Kidney epithelial cell (primary cell): Measurements from ENCODE around the gene CSF3R. TPM values are rescaled to one million over a fixed set of nuclear protein-coding genes. Genes with fewer than 3 reads are reported as not detected.

ENCODE experiments used
- DNase-seq: peaks from one replicate; pipeline ENCODE4 v3.0.0-alpha.2; 2010; ENCODE audit warnings: low read depth
- H3K27me3 ChIP-seq: 2 replicates; pipeline ENCODE4 v1.6.0; 2011; ENCODE audit warnings: low read length; ENCODE audit not compliant: control insufficient read depth, insufficient read depth
- H3K36me3 ChIP-seq: 2 replicates; pipeline ENCODE4 v1.5.1; 2011; ENCODE audit warnings: low read length; ENCODE audit not compliant: control insufficient read depth, insufficient read depth
- H3K4me3 ChIP-seq: 2 replicates; pipeline ENCODE4 v1.5.1; 2011; ENCODE audit warnings: low read depth, mild to moderate bottlenecking, control low read depth, low read length
- total RNA-seq: library from RNA; depleted of rRNA; stranded (reverse); fragments of >200 nt; gene quantifications from 2 replicates; pipeline ENCODE4 v1.2.3, GENCODE V29; 2015
- TF ChIP-seq, protein P1 (sequence below): IDR thresholded peaks from 2 replicates; pipeline ENCODE4 v1.5.1; 2011; ENCODE audit warnings: mild to moderate bottlenecking, moderate library complexity, low read length, control low read depth, inconsistent platforms; ENCODE audit not compliant: insufficient read depth, poor library complexity, severe bottlenecking

CSF3R gene
- total RNA-seq, 1 donor from 2014 or later, result not detected

GRCh38 chr1:36432616-36433015, 50.1 kb downstream of the CSF3R start:
- TF ChIP-seq, protein P1, sequence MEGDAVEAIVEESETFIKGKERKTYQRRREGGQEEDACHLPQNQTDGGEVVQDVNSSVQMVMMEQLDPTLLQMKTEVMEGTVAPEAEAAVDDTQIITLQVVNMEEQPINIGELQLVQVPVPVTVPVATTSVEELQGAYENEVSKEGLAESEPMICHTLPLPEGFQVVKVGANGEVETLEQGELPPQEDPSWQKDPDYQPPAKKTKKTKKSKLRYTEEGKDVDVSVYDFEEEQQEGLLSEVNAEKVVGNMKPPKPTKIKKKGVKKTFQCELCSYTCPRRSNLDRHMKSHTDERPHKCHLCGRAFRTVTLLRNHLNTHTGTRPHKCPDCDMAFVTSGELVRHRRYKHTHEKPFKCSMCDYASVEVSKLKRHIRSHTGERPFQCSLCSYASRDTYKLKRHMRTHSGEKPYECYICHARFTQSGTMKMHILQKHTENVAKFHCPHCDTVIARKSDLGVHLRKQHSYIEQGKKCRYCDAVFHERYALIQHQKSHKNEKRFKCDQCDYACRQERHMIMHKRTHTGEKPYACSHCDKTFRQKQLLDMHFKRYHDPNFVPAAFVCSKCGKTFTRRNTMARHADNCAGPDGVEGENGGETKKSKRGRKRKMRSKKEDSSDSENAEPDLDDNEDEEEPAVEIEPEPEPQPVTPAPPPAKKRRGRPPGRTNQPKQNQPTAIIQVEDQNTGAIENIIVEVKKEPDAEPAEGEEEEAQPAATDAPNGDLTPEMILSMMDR, result no peak
- Histone ChIP-seq H3K4me3 (no peak overlapping the region), H3K36me3 (no peaks in the 10 kb centered on the region), H3K27me3 (no peaks in the 10 kb centered on the region)
- DNase-seq, result no peak

GRCh38 chr1:36425791-36426190, 56.9 kb downstream of the CSF3R start:
- no peak for DNase-seq
- Histone ChIP-seq H3K36me3 (peaks cover 2% of the 10 kb centered on the region), H3K27me3 (no peaks in the 10 kb centered on the region), H3K4me3 (no peak overlapping the region)
- TF ChIP-seq, protein P1, result no peak

GRCh38 chr1:36421649-36422048, 61.1 kb downstream of the CSF3R start:
- H3K36me3 ChIP-seq, result peaks cover 2% of the 10 kb centered on the region
- TF ChIP-seq, protein P1, result no peak
- no peak overlapping the region for H3K4me3 ChIP-seq
- no peak for DNase-seq
- H3K27me3 ChIP-seq, result no peaks in the 10 kb centered on the region

- DNase-seq, result peak; percentile 58
- Histone ChIP-seq H3K27me3 (no peaks in the 10 kb centered on the region), H3K4me3 (no peak overlapping the region), H3K36me3 (no peaks in the 10 kb centered on the region)
- TF ChIP-seq, protein P1, result peak; percentile 98
Observed at GRCh38 chr1:36420836-36421317, 61.8 kb downstream of the CSF3R start.

DNA sequence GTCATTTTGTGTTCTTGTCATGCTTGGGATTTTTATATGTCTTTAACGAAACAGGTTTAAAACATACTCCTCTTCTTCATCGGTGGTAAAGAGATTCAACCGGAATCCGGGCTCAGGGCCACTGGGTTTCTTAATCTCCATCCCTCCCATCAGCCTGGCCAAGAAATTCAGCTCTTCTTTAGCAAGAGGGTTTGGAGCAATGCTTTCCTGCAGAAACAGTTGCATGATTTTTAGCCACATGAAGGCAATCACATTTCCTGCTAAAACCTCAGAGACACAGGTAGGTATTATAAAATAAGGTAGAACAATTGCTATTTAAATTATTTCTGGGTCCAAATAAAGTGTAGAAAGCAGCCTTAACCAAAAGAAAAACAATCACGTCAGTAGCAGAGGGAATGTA, 62.3 kb downstream of the CSF3R start:
- no peaks in the 10 kb centered on the region for H3K36me3 ChIP-seq
- DNase-seq, result no peak
- H3K4me3 ChIP-seq, result no peak overlapping the region
- TF ChIP-seq, protein P1, result no peak
- no peaks in the 10 kb centered on the region for H3K27me3 ChIP-seq

GRCh38 chr1:36419569-36419968, 63.1 kb downstream of the CSF3R start:
- TF ChIP-seq, protein P1, result no peak

More at GRCh38 chr1:36419569-36419968, 63.1 kb downstream of the CSF3R start:
- no peaks in the 10 kb centered on the region for H3K36me3 ChIP-seq
- DNase-seq, result no peak
- no peak overlapping the region for H3K4me3 ChIP-seq
- no peaks in the 10 kb centered on the region for H3K27me3 ChIP-seq
